WTC11 (cell line): Measurements from ENCODE around the gene TLR3. TPM values are rescaled to one million over a fixed set of nuclear protein-coding genes. Genes with fewer than 3 reads are reported as not detected.
"Not testable (repeated sequence)": the region's sequence is repeated elsewhere in the genome, so short reads cannot be mapped to it uniquely, and the experiment has no call there.

Source experiments
- ATAC-seq: fragments of 200-7000 bp; cut with Tn5 transposase; 2 replicates; pipeline ENCODE4 v1.10.0; 2021; ENCODE audit warnings: mild to moderate bottlenecking, moderate library complexity
- CTCF ChIA-PET: fragments of 300-600 bp; sonication (Branson Sonifier 250); formaldehyde crosslinking; loops from one replicate; lab custom pipeline; 2021; ENCODE audit warnings: antibody characterized with exemption; lab: Charles Lee
- POLR2A ChIA-PET: fragments of 350-600 bp; sonication (Branson Sonifier 250); formaldehyde crosslinking; loops from one replicate; lab custom pipeline; 2021; ENCODE audit warnings: antibody characterized with exemption; lab: Charles Lee
- DNase-seq: peaks from one replicate; pipeline ENCODE4 v3.0.0; 2021; ENCODE audit warnings: low spot score
- H3K27ac Mint-ChIP-seq: 2 replicates; pipeline ENCODE4 v1.8.0; 2021; ENCODE audit warnings: mixed read lengths
- H3K27me3 Mint-ChIP-seq: 2 replicates; pipeline ENCODE4 v1.8.0; 2021; ENCODE audit warnings: low read depth, mild to moderate bottlenecking, moderate library complexity, mixed read lengths
- H3K36me3 Mint-ChIP-seq: 2 replicates; pipeline ENCODE4 v1.8.0; 2021; ENCODE audit warnings: mixed read lengths
- H3K4me1 Mint-ChIP-seq: 2 replicates; pipeline ENCODE4 v1.8.0; 2022; ENCODE audit warnings: mixed read lengths
- H3K4me3 Mint-ChIP-seq: 2 replicates; pipeline ENCODE4 v1.8.0; 2021; ENCODE audit warnings: mild to moderate bottlenecking, moderate library complexity, mixed read lengths
- H3K9me3 Mint-ChIP-seq: 2 replicates; pipeline ENCODE4 v1.8.0; 2021; ENCODE audit warnings: mixed read lengths
- AR ChIP-seq: fragments of 250-450 bp; sonication (Bioruptor Pico); IDR thresholded peaks from 2 replicates; pipeline ENCODE4 v1.9.0; 2021; ENCODE audit warnings: mild to moderate bottlenecking
- ARID4B ChIP-seq: sonication (generic); formaldehyde crosslinking; IDR thresholded peaks from 2 replicates; pipeline ENCODE4 v1.8.0; 2023; ENCODE audit warnings: missing genetic modification reagents, mild to moderate bottlenecking, borderline replicate concordance
- CTCF ChIP-seq: fragments of 200-600 bp; IDR thresholded peaks from 2 replicates; pipeline ENCODE4 v1.8.0; 2022; ENCODE audit warnings: antibody characterized with exemption
- ELF4 ChIP-seq: sonication (generic); formaldehyde crosslinking; IDR thresholded peaks from 2 replicates; pipeline ENCODE4 v1.8.1; 2022; ENCODE audit warnings: low read depth, mild to moderate bottlenecking, moderate library complexity, missing genetic modification reagents
- HMGA2 ChIP-seq: fragments of 250-450 bp; sonication (Bioruptor Pico); IDR thresholded peaks from 2 replicates; pipeline ENCODE4 v1.4.0; 2021; ENCODE audit warnings: mild to moderate bottlenecking, moderate library complexity
- IRF2 ChIP-seq: sonication (generic); formaldehyde crosslinking; IDR thresholded peaks from 2 replicates; pipeline ENCODE4 v1.8.0; 2022; ENCODE audit warnings: low read depth, missing genetic modification reagents, borderline replicate concordance
- MYBL2 ChIP-seq: sonication (generic); formaldehyde crosslinking; IDR thresholded peaks from 2 replicates; pipeline ENCODE4 v1.8.1; 2023; ENCODE audit warnings: mild to moderate bottlenecking, moderate library complexity, missing genetic modification reagents
- NR3C1 ChIP-seq: sonication (generic); formaldehyde crosslinking; conservative IDR thresholded peaks from 2 replicates; pipeline ENCODE4 v1.8.1; 2023; ENCODE audit warnings: low read depth, mild to moderate bottlenecking, missing genetic modification reagents
- TEAD4 ChIP-seq: sonication (generic); formaldehyde crosslinking; IDR thresholded peaks from 2 replicates; pipeline ENCODE4 v1.8.0; 2022; ENCODE audit warnings: mild to moderate bottlenecking, missing genetic modification reagents
- TP53 ChIP-seq: sonication (generic); formaldehyde crosslinking; IDR thresholded peaks from 2 replicates; pipeline ENCODE4 v1.8.1; 2023; ENCODE audit warnings: mild to moderate bottlenecking, missing genetic modification reagents
- ZNF138 ChIP-seq: sonication (generic); formaldehyde crosslinking; conservative IDR thresholded peaks from 2 replicates; pipeline ENCODE4 v1.8.1; 2022; ENCODE audit warnings: mild to moderate bottlenecking, moderate library complexity, missing genetic modification reagents
- ZNF219 ChIP-seq: sonication (generic); formaldehyde crosslinking; IDR thresholded peaks from 2 replicates; pipeline ENCODE4 v1.8.0; 2023; ENCODE audit warnings: missing genetic modification reagents, mild to moderate bottlenecking, borderline replicate concordance
- ZNF232 ChIP-seq: sonication (generic); formaldehyde crosslinking; IDR thresholded peaks from 2 replicates; pipeline ENCODE4 v1.8.0; 2022; ENCODE audit warnings: mild to moderate bottlenecking, missing genetic modification reagents
- ZNF671 ChIP-seq: fragments of 250-450 bp; sonication (Bioruptor Pico); IDR thresholded peaks from 2 replicates; pipeline ENCODE4 v1.8.0; 2021; ENCODE audit warnings: mild to moderate bottlenecking
- ZSCAN18 ChIP-seq: fragments of 250-450 bp; sonication (Bioruptor Pico); IDR thresholded peaks from 2 replicates; pipeline ENCODE4 v2.1.2; 2022; ENCODE audit warnings: mild to moderate bottlenecking, moderate library complexity
- total RNA-seq: library from RNA; stranded (reverse); gene quantifications from 3 replicates; pipeline ENCODE4 v1.2.3, GENCODE V29; 2021
- TF ChIP-seq, protein P1 (sequence below): fragments of 250-450 bp; sonication (Bioruptor Pico); IDR thresholded peaks from 2 replicates; pipeline ENCODE4 v1.9.0; 2021; ENCODE audit warnings: mild to moderate bottlenecking, borderline replicate concordance

The TLR3 gene
- total RNA-seq, 1 experiment from 2014 or later, result 1.8 TPM

GRCh38 chr4:186033027-186033426, 35.9 kb upstream of the TLR3 start:
- CTCF ChIA-PET, result interaction anchor here (1.2 to 1.6 kb wide), 4 partner anchors 11 to 824 kb away, joined by 3 to 7 read pairs (median 4); partner anchors contain the start of gene SNX25
- DNase-seq (no peak), ATAC-seq (no peak)
- Mint-ChIP-seq H3K4me3 (no peak overlapping the region), H3K4me1 (peaks cover 47% of the 10 kb centered on the region), H3K27ac (no peak overlapping the region), H3K36me3 (peaks cover 55% of the 10 kb centered on the region), H3K9me3 (peaks cover 40% of the 10 kb centered on the region), H3K27me3 (peaks cover 17% of the 10 kb centered on the region)
- POLR2A ChIA-PET, result no interaction called here
- TF ChIP-seq ZNF232 (CRISPR knock-in tag) (no peak), NR3C1 (CRISPR knock-in tag) (no peak), ZNF219 (CRISPR knock-in tag) (no peak), IRF2 (CRISPR knock-in tag) (no peak), CTCF (no peak), ZNF671 (CRISPR knock-in tag) (no peak)

DNA sequence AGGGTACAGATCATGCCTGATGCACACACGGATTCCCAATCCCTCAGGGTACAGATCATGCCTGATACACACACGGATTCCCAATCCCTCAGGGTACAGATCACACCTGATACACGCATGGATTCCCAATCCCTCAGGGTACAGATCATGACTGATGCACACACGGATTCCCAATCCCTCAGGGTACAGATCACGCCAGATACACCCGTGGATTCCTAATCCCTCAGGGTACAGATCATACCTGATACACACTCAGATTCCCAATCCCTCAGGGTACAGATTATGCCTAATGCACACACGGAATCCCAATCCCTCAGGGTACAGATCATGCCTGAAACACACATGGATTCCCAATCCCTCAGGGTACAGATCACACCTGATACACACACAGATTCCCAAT, 34.3 kb upstream of the TLR3 start:
- POLR2A ChIA-PET, CTCF ChIA-PET, DNase-seq, H3K4me3 Mint-ChIP-seq, ATAC-seq, H3K27ac Mint-ChIP-seq: not testable (repeated sequence)
- peaks cover 38% of the 10 kb centered on the region for H3K4me1 Mint-ChIP-seq
- H3K9me3 Mint-ChIP-seq, result peaks cover 37% of the 10 kb centered on the region
- peaks cover 51% of the 10 kb centered on the region for H3K36me3 Mint-ChIP-seq
- H3K27me3 Mint-ChIP-seq, result peaks cover 17% of the 10 kb centered on the region

- H3K4me1 Mint-ChIP-seq, result peaks cover 17% of the 10 kb centered on the region
- no peak overlapping the region for H3K27ac Mint-ChIP-seq
- H3K27me3 Mint-ChIP-seq, result peaks cover 17% of the 10 kb centered on the region
- no peak for ATAC-seq
- H3K36me3 Mint-ChIP-seq, result peaks cover 50% of the 10 kb centered on the region
- no peak for DNase-seq
- H3K4me3 Mint-ChIP-seq, result no peak overlapping the region
- H3K9me3 Mint-ChIP-seq, result peaks cover 37% of the 10 kb centered on the region
- ChIA-PET CTCF (interaction anchor here (0.7 to 4.3 kb wide), 22 partner anchors 8 to 1032 kb away, joined by 3 to 33 read pairs (median 6); partner anchors contain the start of genes ANKRD37 and LRP2BP), POLR2A (no interaction called here)
- TF ChIP-seq, protein P1, sequence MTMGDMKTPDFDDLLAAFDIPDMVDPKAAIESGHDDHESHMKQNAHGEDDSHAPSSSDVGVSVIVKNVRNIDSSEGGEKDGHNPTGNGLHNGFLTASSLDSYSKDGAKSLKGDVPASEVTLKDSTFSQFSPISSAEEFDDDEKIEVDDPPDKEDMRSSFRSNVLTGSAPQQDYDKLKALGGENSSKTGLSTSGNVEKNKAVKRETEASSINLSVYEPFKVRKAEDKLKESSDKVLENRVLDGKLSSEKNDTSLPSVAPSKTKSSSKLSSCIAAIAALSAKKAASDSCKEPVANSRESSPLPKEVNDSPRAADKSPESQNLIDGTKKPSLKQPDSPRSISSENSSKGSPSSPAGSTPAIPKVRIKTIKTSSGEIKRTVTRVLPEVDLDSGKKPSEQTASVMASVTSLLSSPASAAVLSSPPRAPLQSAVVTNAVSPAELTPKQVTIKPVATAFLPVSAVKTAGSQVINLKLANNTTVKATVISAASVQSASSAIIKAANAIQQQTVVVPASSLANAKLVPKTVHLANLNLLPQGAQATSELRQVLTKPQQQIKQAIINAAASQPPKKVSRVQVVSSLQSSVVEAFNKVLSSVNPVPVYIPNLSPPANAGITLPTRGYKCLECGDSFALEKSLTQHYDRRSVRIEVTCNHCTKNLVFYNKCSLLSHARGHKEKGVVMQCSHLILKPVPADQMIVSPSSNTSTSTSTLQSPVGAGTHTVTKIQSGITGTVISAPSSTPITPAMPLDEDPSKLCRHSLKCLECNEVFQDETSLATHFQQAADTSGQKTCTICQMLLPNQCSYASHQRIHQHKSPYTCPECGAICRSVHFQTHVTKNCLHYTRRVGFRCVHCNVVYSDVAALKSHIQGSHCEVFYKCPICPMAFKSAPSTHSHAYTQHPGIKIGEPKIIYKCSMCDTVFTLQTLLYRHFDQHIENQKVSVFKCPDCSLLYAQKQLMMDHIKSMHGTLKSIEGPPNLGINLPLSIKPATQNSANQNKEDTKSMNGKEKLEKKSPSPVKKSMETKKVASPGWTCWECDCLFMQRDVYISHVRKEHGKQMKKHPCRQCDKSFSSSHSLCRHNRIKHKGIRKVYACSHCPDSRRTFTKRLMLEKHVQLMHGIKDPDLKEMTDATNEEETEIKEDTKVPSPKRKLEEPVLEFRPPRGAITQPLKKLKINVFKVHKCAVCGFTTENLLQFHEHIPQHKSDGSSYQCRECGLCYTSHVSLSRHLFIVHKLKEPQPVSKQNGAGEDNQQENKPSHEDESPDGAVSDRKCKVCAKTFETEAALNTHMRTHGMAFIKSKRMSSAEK (CRISPR knock-in tag), result no peak
- TF ChIP-seq HMGA2 (CRISPR knock-in tag), result no peak
- no peak for TF ChIP-seq ZNF138 (CRISPR knock-in tag)
- TF ChIP-seq TP53 (CRISPR knock-in tag), result no peak
- TF ChIP-seq MYBL2 (CRISPR knock-in tag), result no peak
- no peak for TF ChIP-seq AR (CRISPR knock-in tag)
- no peak for TF ChIP-seq ARID4B (CRISPR knock-in tag)
- no peak for TF ChIP-seq TEAD4 (CRISPR knock-in tag)
- TF ChIP-seq ELF4, result no peak
- no peak for TF ChIP-seq ZSCAN18
Measured at GRCh38 chr4:186036976-186037581, 31.9 kb upstream of the TLR3 start.
